AML-193 (cell line): Measurements from ENCODE around the gene AMHR2.
"Not testable (repeated sequence)": the region's sequence is repeated elsewhere in the genome, so short reads cannot be mapped to it uniquely, and the experiment has no call there.

Experiments used
- DNase-seq, 2 experiments: peaks; one replicate each; lab custom pipeline; 2025; lab: John Stamatoyannopoulos, UW

Gene AMHR2

DNA sequence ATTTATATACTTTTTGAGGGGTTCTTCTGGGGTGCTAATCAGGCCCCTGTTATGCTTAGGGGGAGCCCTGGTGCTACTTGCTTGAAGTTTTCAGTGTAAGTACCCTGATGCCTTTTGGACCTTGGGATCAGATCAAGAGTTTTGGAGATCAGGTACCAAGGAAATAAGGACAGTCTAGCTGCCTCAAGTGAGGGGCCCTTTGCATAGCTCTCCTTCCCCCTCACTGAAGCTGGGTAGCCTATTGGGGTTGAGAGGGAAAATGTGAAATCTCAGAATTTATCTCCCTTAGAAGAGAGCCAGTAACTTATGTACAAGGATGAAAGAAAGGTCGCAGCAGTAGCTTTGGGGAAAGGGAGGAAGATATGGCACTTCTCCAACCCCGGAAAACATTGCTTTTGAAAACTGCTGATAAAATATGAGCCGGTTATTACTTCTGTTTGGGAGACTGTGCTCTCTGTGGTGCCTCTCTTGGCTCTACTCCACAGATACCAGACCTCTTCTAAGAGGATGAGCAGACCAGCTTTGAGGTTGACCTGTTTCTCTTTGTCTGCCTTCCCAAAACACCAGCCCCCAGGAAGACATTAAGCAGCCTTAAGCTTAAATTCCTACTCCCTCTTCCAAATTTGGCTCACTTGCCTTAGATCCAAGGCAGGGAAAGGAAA lies 8.8 kb upstream of the AMHR2 start:
- DNase-seq = no peak

DNA sequence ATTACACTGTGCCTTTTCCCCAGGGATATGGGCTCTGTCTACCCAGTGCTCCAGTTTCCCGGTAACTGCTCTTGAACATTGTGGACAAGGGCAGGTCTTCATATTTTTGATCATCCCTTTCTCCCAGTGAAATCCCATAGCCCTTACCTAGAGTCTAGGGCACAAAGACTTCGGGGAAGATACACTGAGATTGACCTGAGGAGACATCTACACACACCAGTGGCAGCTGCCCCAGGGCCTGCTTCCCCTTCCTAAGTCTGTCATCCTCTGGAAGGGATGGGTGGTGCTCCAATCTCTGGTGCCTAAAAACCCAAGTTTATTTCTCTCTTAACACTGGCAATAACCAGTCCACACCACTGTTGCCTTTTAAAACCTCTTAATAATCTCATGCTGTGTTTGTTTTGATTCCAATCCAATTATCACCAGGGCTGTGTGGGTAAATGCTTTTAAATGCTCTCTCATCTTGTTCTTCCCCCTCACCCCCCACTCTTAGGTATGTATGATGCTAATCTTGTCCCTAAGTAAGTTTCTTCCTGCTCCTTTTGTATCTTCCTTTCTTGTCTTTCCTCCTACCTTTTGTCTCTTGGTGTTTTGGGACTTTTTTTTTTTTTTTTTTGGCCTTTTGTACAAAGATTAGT lies 7.8 kb upstream of the AMHR2 start:
- not testable (repeated sequence) for DNase-seq

DNA sequence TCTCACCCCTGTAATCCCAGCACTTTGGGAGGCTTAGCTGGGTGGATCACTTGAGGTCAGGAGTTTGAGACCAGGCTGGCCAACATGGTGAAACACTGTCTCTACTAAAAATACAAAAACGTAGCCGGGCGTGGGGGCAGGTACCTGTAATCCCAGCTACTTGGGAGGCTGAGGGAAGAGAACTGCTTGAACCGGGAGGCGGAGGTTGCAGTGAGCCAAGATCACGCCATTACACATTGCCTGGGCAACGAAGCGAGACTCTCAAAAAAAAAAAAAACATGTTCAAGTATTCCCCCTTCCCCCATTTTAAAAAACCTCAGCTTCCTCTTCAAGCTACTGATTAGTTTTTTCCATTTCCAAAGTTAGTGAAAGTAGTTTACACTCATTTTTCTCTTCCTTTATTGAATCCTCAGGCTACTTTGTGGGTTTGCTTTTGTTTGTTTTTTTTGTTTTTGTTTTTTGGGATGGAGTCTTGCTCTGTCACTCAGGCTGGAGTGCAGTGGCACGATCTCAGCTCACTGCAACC lies 6.3 kb upstream of the AMHR2 start:
- peak; percentile 68 to 70 for DNase-seq

DNA sequence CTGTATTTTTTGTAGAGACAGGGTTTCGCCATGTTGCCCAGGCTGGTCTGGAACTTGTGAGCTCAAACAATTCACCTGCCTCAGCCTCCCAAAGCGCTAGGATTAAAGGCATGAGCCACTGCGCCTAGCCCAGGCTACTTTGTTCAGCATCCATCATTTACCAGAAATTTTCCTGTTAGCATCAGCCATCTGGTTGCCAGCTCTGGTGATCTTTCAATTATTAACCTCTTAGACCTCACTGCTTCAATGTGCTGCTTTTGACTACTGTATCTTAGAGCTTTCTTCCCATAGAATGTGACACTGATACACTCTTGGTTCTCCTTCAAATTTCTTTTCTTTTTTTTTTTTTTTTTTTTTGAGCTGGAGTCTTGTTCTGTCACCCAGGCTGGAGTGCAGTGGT lies 5.4 kb upstream of the AMHR2 start:
- DNase-seq = no peak

DNA sequence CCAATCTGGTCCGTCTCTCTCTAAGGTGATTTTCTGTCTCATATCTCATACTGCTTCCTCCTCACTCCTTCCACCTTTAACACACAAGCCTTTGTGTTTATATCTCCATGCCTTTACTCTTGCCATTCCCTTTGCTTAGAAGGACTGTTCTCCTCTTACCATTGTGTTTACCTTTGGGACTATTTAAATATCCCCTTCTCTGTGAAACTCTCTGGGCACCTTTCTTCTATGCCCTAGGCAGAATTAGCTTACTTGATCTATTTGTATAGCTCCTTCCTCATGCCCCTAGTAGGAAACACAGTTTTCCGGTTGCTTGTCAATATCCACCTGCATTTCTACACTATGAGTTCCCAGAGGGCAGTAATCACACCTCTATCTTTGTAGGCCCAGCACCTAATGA lies 3.9 kb upstream of the AMHR2 start:
- no peak for DNase-seq

DNA sequence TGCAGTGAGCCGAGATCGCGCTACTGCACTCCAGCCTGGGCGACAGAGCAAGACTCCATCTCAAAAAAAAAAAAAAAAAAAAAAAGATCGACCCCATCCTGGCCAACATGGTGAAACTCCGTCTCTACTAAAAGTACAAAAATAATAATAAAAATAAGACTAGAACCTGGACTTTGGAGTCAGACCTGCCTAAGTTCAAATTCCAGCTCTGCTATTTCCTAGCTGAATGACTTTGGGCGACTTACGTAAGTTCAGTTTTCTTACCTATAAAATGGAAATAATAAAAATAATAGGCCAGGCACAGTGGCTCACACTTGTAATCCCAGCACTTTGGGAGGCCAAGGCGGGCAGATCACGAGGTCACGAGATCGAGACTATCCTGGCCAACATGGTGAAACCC lies 1.4 kb upstream of the AMHR2 start:
- DNase-seq = not testable (repeated sequence)

DNA sequence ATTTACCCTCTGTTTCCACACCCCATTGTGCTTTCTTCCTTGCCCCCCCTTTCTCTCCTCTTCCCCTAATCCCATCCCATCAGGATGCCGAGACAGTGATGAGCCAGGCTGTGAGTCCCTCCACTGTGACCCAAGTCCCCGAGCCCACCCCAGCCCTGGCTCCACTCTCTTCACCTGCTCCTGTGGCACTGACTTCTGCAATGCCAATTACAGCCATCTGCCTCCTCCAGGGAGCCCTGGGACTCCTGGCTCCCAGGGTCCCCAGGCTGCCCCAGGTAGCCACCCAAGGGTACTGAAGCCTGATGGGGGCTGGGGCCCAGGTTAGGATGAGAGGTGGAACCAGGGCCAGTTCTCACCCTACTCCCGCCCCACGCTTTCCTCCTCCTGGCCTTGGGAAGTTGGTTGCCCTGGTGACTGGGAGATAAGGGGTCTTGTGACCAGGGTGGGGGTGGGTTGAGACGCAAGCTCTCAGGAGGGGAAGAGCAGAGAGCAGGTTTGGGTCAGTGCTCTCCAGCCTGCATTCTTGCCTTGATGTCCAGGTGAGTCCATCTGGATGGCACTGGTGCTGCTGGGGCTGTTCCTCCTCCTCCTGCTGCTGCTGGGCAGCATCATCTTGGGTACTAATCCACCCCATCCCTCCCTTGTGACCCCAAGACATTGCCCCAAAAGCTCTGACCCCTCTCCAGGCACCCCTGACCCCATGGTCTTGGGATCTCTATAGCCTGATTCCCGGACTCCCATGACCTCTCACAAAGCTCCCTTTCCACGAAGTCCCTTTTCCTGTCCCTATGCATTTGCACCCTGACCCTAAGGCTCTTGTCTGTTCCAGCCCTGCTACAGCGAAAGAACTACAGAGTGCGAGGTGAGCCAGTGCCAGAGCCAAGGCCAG lies 1.2 kb downstream of the AMHR2 start:
- DNase-seq = no peak

DNA sequence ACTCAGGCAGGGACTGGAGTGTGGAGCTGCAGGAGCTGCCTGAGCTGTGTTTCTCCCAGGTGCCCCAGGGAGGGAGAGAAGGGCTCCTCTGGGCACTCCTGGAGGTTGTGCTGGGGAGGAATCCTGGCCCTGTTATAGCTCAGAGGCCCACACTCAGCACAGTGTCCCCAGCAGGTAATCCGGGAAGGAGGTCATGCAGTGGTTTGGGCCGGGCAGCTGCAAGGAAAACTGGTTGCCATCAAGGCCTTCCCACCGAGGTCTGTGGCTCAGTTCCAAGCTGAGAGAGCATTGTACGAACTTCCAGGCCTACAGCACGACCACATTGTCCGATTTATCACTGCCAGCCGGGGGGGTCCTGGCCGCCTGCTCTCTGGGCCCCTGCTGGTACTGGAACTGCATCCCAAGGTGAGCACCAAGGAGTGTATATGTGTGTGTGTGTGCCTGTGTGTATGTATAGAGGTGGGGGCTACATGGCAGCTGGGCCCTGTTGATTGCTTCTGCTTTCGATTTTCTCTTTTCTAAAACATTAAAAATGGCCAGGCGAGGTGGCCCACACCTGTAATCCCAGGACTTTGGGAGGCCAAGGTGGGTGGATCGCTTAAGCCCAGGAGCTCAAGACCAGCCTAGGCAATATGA lies 2.0 kb downstream of the AMHR2 start:
- DNase-seq = no peak

DNA sequence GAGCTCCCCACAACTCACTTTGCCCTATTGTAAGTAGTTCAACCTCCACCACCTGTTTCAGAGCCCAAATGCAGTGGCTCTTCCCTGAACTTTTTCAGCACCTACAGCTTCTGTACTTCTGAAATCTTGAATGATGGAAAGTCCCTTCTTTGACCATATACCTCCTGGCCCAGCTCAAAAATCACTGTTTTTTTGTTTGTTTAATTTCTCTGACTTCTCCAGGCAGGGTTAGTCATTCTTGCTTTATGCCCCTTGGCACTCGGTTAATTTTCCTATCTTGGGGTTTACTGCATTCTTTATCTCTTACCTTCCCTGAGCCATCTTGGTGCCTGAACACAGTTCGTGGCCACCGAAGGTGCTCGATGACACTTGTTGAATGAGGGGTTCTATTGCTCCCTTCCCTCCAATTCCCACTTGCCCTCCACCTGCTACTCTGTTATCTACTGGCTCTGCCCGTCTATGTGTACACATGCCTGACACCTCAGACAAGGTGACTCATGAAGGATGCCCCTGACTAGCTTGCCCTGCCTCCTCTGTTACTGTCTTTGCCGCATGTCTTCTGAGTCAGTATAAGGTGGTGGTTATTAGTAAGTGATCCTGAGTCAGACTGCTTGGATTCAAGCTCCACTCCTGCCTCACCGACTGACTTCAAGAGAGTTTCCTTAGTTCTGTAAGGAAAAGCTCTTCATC lies 4.4 kb downstream of the AMHR2 start:
- no peak for DNase-seq

DNA sequence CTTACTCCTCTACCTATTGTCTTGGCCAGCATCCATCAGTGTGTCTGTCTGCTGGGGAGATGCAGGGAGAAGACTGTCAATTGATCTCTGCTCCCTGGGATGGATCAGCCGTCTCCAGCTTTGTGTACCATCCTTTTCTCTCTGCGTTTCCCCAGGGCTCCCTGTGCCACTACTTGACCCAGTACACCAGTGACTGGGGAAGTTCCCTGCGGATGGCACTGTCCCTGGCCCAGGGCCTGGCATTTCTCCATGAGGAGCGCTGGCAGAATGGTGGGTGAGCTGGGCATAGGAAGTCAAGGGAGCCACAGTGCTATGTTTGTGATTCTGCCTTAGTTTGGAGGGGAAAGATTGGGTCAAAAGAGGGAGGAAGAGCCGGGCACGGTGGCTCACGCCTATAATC lies 5.1 kb downstream of the AMHR2 start:
- DNase-seq = no peak

DNA sequence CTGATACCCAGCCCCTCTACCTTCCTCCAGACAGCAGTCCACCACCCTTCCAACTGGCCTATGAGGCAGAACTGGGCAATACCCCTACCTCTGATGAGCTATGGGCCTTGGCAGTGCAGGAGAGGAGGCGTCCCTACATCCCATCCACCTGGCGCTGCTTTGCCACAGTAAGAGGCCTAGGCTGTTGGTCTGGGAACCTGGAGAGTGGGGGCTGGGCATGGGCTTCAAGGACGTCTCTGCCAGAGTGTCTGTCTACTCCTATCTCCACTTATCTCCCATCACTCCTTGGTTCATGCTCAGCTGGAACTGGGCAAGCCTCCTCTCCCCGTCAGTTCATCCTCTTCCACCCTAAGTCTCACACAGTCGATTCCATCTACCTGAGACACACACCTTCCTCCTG lies 6.5 kb downstream of the AMHR2 start:
- DNase-seq = no peak

DNA sequence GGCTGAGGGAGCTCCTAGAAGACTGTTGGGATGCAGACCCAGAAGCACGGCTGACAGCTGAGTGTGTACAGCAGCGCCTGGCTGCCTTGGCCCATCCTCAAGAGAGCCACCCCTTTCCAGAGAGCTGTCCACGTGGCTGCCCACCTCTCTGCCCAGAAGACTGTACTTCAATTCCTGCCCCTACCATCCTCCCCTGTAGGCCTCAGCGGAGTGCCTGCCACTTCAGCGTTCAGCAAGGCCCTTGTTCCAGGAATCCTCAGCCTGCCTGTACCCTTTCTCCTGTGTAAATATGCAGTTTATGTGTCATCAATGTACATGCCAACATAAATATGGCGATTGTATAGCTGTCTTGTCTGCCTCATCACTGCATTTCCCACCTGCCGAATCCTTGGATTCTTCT lies 7.5 kb downstream of the AMHR2 start:
- DNase-seq = no peak

DNA sequence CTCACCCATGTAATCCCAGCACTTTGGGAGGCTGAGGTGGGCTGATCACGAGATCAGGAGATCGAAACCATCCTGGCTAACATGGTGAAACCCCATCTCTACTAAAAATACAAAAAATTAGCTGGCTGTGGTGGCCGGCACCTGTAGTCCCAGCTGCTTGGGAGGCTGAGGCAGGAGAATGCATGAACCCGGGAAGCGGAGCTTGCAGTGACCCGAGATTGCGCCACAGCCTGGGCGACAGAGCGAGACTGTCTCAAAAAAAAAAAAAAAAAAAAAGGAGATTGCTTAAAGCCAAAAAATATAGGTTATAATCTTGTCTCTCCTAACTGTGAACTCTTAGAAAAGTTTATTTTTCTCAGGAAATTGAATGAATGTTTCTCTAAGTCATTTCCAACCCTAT lies 11.7 kb downstream of the AMHR2 start:
- DNase-seq = not testable (repeated sequence)

DNA sequence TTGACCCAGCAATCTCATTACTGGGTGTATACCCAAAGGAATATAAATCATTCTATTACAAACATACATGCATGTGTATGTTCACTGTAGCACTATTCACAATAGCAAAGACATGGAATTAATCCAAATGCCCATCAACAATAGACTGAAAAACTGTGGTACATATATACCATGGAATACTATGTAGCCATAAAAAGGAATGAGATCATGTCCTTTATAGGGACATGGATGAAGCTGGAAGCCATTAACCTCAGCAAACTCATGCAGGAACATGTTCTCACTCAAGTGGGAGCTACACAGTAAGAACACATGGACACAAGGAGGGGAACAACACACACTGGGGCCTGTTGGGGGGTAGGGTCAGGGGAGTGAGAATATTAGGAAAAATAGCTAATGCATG lies 15.9 kb downstream of the AMHR2 start:
- DNase-seq = not testable (repeated sequence)

DNA sequence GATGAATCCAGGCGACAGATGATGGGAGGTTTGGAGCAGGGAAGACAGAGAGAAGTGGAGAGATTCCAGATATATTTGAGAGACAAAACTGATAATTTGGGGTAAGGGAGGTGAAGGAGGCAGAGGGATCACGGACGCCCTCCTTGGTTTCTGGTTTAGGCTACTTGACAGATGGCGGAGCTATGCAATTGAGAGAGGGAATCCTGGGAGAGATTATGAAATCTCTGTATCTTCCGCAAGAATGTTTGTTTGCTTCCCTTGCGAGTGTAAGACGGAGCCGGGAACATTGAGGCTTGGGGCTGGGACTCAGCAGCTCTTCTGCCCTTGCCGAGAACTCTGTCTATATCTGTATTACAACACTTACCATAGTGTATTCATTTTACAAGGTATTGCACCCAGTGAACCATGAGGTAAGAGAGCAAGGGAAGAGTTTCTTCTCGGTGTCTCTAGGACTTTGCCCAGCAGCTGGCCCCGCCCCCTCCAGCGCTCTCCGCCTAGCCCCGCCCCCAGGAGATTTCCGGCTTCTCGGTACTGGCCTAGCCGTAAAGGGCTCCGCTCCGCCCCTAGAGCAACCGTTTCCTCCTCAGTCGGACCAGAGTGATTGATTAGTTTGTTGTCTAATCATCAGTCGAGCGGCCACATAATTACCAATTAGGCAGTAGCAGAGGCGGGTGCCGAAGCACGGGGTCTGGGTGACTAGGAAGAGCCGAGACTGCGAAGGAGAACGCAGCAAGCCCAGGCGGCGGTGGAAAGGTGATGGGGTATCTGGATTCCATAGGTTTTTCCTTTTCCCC lies 17.6 kb downstream of the AMHR2 start, which contains the start of gene PRR13:
Gene PRR13, plus strand, starts transcription at position 695 of the 794 bp plus-strand sequence. CDS start 981 bp downstream, outside the sequence.
- peak; percentile 99 for DNase-seq

DNA sequence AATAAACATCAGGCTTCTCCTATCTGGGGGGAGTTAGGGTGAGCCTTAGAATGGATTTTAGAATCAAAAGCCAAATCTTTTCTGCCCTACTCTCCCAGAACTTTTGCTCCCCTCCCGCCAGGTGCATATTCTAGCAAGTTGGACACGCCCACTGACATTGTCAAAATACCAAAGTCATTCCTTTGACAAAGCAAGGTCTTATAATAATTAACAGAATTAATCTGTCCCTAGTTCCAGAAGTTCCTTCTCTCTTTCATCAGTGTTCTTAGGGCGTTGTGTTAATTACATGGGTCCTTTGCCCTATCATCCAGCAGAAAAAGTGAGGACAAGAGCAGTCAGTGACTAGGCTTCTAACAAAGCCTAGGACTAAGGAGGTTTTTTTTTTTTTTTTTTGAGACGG lies 20.3 kb downstream of the AMHR2 start:
- no peak for DNase-seq

DNA sequence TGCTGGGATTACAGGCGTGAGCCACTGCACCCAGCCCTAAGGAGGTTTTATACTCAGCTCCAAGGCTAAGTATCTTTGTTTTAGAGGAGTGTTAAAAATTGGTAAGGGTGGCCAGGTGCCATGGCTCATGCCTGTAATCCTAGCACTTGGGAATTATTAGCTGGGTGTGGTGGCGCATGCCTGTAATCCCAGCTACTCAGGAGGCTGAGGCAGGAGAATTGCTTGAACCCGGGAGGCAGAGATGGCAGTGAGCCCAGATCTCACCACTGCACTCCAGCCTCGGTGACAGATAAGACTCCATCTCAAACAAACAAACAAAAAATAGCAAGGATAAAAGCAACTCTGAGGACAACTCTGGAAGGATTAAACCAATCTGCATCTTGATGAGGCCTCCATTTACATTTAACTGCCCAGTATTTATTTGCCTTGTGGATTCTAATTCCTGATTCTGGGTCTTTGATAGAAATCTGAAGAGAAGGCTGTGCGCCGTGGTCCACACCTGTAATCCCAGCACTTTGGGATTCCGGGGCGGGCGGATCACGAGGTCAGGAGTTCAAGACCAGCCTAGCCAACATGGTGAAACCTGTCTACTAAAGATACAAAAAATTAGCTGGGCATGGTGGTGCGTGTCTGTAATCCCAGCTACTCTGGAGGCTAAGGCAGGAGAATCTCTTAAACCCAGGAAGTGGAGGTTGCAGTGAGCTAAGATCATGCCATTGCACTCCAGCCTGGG lies 21.1 kb downstream of the AMHR2 start:
- DNase-seq = not testable (repeated sequence)

DNA sequence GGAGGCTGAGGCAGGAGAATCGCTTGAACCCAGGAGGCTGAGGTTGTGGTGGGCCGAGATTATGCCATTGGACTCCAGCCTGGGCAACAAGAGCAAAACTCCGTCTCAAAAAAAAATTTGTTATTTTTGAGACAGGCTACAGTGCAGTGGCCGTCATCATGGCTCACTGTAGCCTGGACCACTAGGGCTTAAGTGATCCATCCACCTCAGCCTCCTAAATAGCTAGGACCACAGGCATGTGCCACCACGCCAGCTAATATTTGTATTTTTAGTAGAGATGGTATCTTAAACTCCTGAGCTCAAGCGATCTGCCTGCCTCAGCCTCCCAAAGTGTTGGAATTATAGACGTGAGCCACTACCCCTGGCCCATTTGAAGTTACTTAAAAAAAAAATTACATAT lies 27.3 kb downstream of the AMHR2 start:
- no peak for DNase-seq

DNA sequence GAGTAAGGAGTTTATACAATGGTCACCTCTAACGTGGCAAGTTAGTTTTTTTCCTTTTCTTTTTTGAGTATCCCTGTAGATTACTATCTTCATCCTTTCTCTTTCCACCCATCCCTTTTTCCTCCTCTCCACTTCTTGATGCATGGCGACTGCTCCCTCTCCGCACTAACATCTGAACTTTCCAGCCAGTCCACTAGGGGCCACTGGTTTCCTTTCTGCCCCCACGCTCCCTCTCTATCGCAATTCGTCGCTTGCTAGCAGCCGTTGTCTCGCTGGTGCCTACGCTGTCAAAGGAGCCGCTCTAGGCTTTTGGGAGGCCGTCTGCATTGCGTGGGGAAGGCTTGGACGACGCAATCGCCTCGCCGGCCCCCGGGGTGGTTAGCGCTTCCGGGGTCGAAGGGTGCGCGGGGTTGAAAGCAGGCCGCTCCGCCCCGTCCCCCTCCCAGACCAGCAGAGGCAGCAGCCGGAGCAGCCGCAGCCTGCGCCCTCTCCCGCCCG lies 28.1 kb downstream of the AMHR2 start, which contains the start of gene PCBP2:
Gene PCBP2, plus strand, starts transcription at position 442 of the 498 bp plus-strand sequence. CDS start 2,699 bp downstream, outside the sequence.
- peak; percentile 98 to 99 for DNase-seq
